Upper lobe of right lung (tissue), 1 donor: ENCODE results near the gene IMMP2L. TPM values are rescaled to one million over a fixed set of nuclear protein-coding genes. Genes with fewer than 3 reads are reported as not detected.

Source experiments
- ATAC-seq: fragments of 200-7000 bp; cut with Tn5 transposase; one replicate; pipeline ENCODE4 v1.9.1; 2020; ENCODE audit warnings: mild to moderate bottlenecking, moderate library complexity
- DNase-seq: peaks from one replicate; pipeline ENCODE4 v3.0.0-alpha.2; 2020
- H3K27ac ChIP-seq: fragments of 200-600 bp; one replicate; pipeline ENCODE4 v1.8.0; 2022
- H3K27me3 ChIP-seq: fragments of 200-600 bp; one replicate; pipeline ENCODE4 v1.8.0; 2022; ENCODE audit warnings: mild to moderate bottlenecking
- H3K36me3 ChIP-seq: fragments of 200-600 bp; one replicate; pipeline ENCODE4 v1.8.0; 2022
- H3K4me1 ChIP-seq: fragments of 200-600 bp; one replicate; pipeline ENCODE4 v1.8.0; 2022
- H3K4me3 ChIP-seq: fragments of 200-600 bp; one replicate; pipeline ENCODE4 v1.8.0; 2022; ENCODE audit warnings: mild to moderate bottlenecking
- H3K9me3 ChIP-seq: fragments of 200-600 bp; one replicate; pipeline ENCODE4 v1.8.0; 2022
- CTCF ChIP-seq: fragments of 200-600 bp; IDR thresholded peaks from one replicate; pipeline ENCODE4 v1.8.0; 2022; ENCODE audit warnings: antibody characterized with exemption
- intact Hi-C: fragments of 100-400 bp; cut with DNase I; formaldehyde crosslinking; loops from one replicate; pipeline ENCODE4 v1.11.0; 2022
- total RNA-seq: library from RNA; stranded (reverse); fragmentation: NEBNext Ultra II Directional; extraction: Animal tissue kit (Norgen Biotek cat#: 25700); gene quantifications from one replicate; pipeline ENCODE4 v1.2.1, GENCODE V29; 2021
- donor health status: DM: no; HTN: yes; CAD: no; lungs with severe emphysema.

IMMP2L gene
- total RNA-seq, 1 donor from 2014 or later = 22.0 TPM

GRCh38 chr7:110704225-110704624 lies 858.1 kb downstream of the IMMP2L start:
- no peak for DNase-seq
- Histone ChIP-seq H3K27me3 (no peaks in the 10 kb centered on the region), H3K4me3 (no peak overlapping the region), H3K36me3 (no peaks in the 10 kb centered on the region), H3K9me3 (no peaks in the 10 kb centered on the region), H3K4me1 (no peaks in the 10 kb centered on the region), H3K27ac (no peak overlapping the region)
- ATAC-seq = no peak
- intact Hi-C loops = no loop called here
- no peak for TF ChIP-seq CTCF

GRCh38 chr7:110698576-110698975 lies 863.7 kb downstream of the IMMP2L start:
- no peak for TF ChIP-seq CTCF
- no peaks in the 10 kb centered on the region for H3K9me3 ChIP-seq
- intact Hi-C loops = no loop called here
- ATAC-seq = no peak
- H3K4me3 ChIP-seq = no peak overlapping the region
- no peak overlapping the region for H3K27ac ChIP-seq
- H3K36me3 ChIP-seq = no peaks in the 10 kb centered on the region
- H3K27me3 ChIP-seq = no peaks in the 10 kb centered on the region
- no peaks in the 10 kb centered on the region for H3K4me1 ChIP-seq
- no peak for DNase-seq

- Histone ChIP-seq H3K27ac (no peak overlapping the region), H3K9me3 (no peaks in the 10 kb centered on the region), H3K27me3 (no peaks in the 10 kb centered on the region), H3K4me1 (no peaks in the 10 kb centered on the region), H3K36me3 (no peaks in the 10 kb centered on the region), H3K4me3 (no peak overlapping the region)
- ATAC-seq (no peak), DNase-seq (no peak)
- no peak for TF ChIP-seq CTCF
- intact Hi-C loops = no loop called here
Observed at GRCh38 chr7:110693344-110693743, 868.9 kb downstream of the IMMP2L start.

GRCh38 chr7:110688908-110689307 lies 873.4 kb downstream of the IMMP2L start:
- H3K4me3 ChIP-seq = no peak overlapping the region
- no peaks in the 10 kb centered on the region for H3K36me3 ChIP-seq
- H3K9me3 ChIP-seq = no peaks in the 10 kb centered on the region
- no peak for DNase-seq
- no peak for ATAC-seq
- no peak overlapping the region for H3K27ac ChIP-seq
- TF ChIP-seq CTCF = no peak
- intact Hi-C loops = no loop called here
- H3K4me1 ChIP-seq = no peaks in the 10 kb centered on the region
- H3K27me3 ChIP-seq = no peaks in the 10 kb centered on the region

- no peak for ATAC-seq
- Histone ChIP-seq H3K4me3 (no peak overlapping the region), H3K27me3 (no peaks in the 10 kb centered on the region)
Observed at GRCh38 chr7:110685899-110686298, 876.4 kb downstream of the IMMP2L start.

More at GRCh38 chr7:110685899-110686298, 876.4 kb downstream of the IMMP2L start:
- TF ChIP-seq CTCF = no peak
- intact Hi-C loops = no loop called here
- Histone ChIP-seq H3K9me3 (no peaks in the 10 kb centered on the region), H3K27ac (no peak overlapping the region), H3K4me1 (no peaks in the 10 kb centered on the region), H3K36me3 (no peaks in the 10 kb centered on the region)
- no peak for DNase-seq
